GM23248 (cell line): Measurements from ENCODE around the gene PCDHB13.

Experiments
- EZH2 ChIP-seq: fragments of 200-600 bp; sonication (generic); IDR thresholded peaks from 2 replicates; pipeline ENCODE4 v1.6.1; 2018; ENCODE audit warnings: antibody characterized with exemption, mild to moderate bottlenecking; ENCODE audit not compliant: insufficient read depth, poor library complexity, severe bottlenecking
- EZH2phosphoT487 ChIP-seq: fragments of 200-600 bp; sonication (generic); IDR thresholded peaks from 2 replicates; pipeline ENCODE4 v1.6.1; 2018; ENCODE audit warnings: antibody characterized with exemption, moderate library complexity, mild to moderate bottlenecking, low read depth; ENCODE audit not compliant: insufficient read depth

- TF ChIP-seq EZH2phosphoT487 (no peak), EZH2 (no peak)
These were observed 37.8 kb upstream of the PCDHB13 start for GRCh38 chr5:141175933-141176332.
